HS-27A (cell line): Measurements from ENCODE around the gene ADAM17.
"Not testable (repeated sequence)": the region's sequence is repeated elsewhere in the genome, so short reads cannot be mapped to it uniquely, and the experiment has no call there.

Source experiments
- DNase-seq: peaks from one replicate; pipeline ENCODE4 v3.0.0-alpha.2; 2012; ENCODE audit warnings: low read depth, missing footprints

ADAM17 gene

GRCh38 chr2:9555297-9556120 lies at the start of gene ADAM17:
Gene ADAM17 (minus strand): TSS chr2:9555830. CDS start chr2:9555605, 225 bp downstream.
- DNase-seq, result peak; percentile 74

- DNase-seq, result no peak
Measured at GRCh38 chr2:9602412-9602811, 46.8 kb upstream of the ADAM17 start.

GRCh38 chr2:9601397-9601796 lies 45.8 kb upstream of the ADAM17 start:
- DNase-seq, result no peak

GRCh38 chr2:9599430-9599829 lies 43.8 kb upstream of the ADAM17 start:
- no peak for DNase-seq

GRCh38 chr2:9596621-9597311 lies 41.1 kb upstream of the ADAM17 start:
- DNase-seq, result no peak

- no peak for DNase-seq
Measured at GRCh38 chr2:9595746-9596145, 40.1 kb upstream of the ADAM17 start.

- DNase-seq, result not testable (repeated sequence)
Measured at GRCh38 chr2:9595256-9595655, 39.6 kb upstream of the ADAM17 start.

- no peak for DNase-seq
Measured at GRCh38 chr2:9594366-9595054, 38.9 kb upstream of the ADAM17 start.

- no peak for DNase-seq
Measured at GRCh38 chr2:9593925-9594324, 38.3 kb upstream of the ADAM17 start.

GRCh38 chr2:9592699-9593098 lies 37.1 kb upstream of the ADAM17 start:
- no peak for DNase-seq

GRCh38 chr2:9590641-9591040 lies 35.0 kb upstream of the ADAM17 start:
- no peak for DNase-seq

GRCh38 chr2:9586465-9586864 lies 30.8 kb upstream of the ADAM17 start:
- DNase-seq, result no peak

GRCh38 chr2:9585486-9585885 lies 29.9 kb upstream of the ADAM17 start:
- no peak for DNase-seq

GRCh38 chr2:9584902-9585301 lies 29.3 kb upstream of the ADAM17 start:
- not testable (repeated sequence) for DNase-seq

- no peak for DNase-seq
Measured at GRCh38 chr2:9582624-9583023, 27.0 kb upstream of the ADAM17 start.

- DNase-seq, result no peak
Measured at GRCh38 chr2:9578467-9579235, 23.0 kb upstream of the ADAM17 start.

- DNase-seq, result no peak
Measured at GRCh38 chr2:9574331-9574730, 18.7 kb upstream of the ADAM17 start.

GRCh38 chr2:9573840-9574239 lies 18.2 kb upstream of the ADAM17 start:
- DNase-seq, result no peak

GRCh38 chr2:9573013-9573720 lies 17.5 kb upstream of the ADAM17 start:
- no peak for DNase-seq

- no peak for DNase-seq
Measured at GRCh38 chr2:9570182-9571060, 14.8 kb upstream of the ADAM17 start.
